Measurements from ENCODE around the gene RAB25.
"Not testable (repeated sequence)": the region's sequence is repeated elsewhere in the genome, so short reads cannot be mapped to it uniquely, and the experiment has no call there.

Gene RAB25

DNA sequence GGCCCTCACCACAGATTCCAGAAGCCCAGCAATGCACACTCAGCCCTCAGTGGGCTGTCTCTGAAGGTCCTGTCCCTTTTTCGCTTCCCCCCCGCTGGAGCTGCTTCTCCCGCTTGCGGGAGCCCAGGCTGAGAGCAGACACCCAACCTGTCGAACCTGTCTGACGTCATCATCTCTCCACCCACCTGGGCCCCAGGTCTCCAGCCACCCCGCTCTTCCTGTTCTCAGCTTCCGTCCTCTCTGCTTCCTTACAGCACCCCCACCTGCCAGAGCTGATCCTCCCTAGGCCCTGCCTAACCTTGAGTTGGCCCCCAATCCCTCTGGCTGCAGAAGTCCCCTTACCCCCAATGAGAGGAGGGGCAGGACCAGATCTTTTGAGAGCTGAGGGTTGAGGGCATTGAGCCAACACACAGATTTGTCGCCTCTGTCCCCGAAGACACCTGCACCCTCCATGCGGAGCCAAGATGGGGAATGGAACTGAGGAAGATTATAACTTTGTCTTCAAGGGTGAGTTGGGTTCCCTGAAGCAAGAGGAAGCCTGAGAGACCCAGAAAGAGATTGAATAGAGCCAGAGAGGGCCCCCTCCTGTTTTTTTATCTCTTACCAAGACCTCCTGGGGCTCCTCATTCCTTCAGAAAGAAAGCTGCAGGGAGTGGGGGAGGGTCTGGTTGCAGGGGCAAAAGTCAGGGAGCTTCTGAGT lies at the start of gene RAB25:
TSS of gene RAB25 (plus strand) at position 224 of the 700 bp plus-strand sequence. CDS start at position 465, 241 bp downstream.
- no peak for DNase-seq

DNA sequence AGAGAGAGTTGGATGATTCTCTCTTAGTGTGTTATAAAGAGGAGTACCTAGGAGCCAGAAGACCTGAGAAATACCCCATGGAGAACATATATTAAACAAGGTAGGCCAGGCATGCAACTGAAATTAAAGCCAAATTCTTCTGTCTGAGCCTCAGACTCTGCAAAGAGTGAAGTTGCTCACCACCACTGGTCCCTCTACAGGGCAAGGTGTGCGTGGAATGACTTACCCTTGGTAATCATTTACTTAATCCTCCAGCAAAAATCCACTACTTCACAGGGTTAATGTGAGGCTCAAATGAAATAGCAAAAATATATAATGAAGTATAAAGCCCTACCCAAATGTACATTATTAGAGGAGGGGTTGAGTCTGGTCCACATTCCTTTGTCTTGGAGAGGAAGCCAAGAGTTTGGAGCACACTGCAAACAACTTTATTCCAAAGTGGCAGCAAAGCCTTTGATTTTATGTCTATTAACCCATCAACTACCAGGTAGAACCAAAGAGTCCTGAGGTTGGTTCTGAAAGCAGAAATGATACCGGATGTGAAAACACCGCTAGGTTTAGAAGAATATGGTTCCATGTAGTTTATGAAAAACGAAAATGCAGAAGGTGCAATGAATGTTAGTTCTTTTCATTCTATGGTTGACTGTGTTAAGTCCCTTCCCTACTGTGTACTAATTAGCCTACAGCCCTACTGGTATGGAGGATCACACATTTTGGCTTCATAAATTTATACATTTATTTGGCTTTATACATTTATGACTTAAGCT lies 48.7 kb upstream of the RAB25 start:
- no peak for DNase-seq

DNA sequence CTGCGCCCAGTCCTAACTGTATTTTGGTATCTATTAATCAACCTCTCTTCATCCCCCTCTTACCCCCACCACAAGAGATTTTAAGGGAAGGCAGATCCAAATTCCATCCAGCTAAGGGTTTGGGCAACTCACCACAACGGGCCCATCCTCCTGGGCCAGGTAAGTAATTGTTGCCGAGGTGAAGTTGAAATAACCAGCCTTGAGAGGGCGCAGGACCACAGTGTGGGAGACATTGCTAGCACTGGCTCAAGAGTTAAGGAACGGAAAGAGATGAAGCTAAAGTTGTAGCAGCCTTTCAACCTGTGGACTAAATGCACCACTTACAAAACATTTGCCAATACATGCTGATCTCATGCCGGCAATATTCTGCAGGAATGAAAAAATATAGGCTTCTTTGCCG lies 46.1 kb upstream of the RAB25 start:
- DNase-seq, result no peak

DNA sequence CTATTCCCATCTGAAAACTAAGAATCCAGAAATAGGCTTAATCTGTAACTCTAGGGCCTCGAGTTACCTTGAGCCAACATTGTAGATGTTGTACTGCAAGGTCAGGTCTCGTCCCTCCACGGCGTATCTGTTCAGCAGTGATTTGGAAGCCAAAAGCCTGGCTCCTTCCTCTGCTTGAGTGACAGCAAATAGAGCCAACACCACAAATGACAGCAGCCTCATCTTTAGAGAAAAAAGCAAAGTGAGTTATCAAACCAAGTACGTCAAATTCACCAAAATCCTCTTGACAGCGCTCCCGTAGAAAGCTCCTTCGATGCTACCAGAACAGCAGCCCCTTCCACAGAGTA lies 41.0 kb upstream of the RAB25 start:
- DNase-seq, result no peak

DNA sequence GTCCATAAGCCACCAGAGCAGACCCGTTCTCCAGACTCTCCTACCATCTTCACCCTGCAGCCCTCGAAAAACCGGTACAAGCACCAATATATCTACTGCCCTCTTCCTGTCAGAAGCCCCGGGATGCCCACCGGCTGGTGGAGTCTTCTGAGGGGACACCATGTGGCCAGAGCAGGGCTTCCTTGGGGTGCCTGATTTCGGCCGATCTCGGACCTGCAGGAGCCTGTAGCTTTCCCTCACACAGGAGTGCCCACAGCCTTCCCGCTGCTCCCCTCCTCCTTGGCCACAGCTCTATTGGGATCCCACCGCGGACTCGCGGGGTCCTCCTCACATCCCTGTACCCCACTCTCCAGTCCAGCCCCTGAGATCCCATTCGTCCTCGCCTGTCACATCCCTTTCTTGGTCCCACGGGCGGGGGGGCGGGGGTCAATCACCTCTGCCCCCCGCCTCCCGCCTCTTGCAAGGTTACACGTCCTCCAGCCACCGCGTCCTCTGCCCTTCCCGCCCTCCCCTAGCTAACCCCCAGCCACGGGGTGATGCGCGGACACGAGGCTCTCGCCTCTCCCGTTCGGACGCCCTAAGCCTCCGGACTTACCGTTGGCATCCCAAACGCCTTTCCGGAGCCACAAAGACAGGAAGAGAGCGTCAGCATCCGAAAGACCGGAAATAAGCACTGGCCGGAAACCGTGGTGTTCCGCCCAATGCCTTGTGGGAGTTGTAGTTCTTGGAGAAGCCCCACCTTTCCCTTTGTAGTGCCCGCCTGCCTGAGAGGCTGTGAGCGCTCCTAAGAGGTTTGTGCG lies 40.5 kb upstream of the RAB25 start, which contains the start of gene SSR2:
TSS of gene SSR2 (minus strand) at position 659 of the 800 bp plus-strand sequence. CDS start 784 bp downstream, outside the sequence.
- DNase-seq, result peak; percentile 80 to 87

DNA sequence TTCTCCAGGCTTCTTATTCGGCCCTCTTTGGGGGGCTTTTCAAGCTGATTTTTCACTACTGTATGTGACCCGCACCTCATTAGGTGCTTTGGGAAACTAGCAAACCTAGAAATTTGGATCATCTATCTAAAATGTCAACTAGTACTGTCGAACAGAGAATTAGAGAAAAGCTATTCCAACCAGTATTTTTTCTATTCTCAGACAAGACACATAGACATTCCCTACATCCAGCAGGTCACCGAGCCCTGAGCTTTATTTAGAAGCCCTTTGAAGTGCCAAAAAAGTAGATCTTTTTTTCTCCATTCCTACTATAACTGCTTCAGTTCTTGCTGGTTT lies 39.9 kb upstream of the RAB25 start:
- DNase-seq, result no peak

DNA sequence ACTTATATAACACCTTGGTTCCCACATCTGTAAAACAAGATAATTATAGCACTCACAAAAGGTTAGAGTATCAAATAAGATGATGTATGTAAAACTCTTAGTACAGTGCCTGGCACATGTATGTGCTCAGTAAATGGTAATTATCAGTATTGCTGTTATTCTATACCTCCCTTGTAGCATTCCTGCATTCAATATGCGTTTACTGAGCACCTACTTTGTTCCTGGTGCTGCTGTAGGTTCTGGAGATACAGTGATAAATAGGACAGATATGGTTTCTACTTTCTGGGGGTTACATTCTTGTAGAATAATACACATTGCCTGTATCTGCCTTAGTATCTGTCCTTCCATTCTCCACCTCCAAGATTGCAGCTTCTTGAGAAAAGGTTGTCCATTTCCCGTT lies 39.0 kb upstream of the RAB25 start:
- DNase-seq, result no peak

DNA sequence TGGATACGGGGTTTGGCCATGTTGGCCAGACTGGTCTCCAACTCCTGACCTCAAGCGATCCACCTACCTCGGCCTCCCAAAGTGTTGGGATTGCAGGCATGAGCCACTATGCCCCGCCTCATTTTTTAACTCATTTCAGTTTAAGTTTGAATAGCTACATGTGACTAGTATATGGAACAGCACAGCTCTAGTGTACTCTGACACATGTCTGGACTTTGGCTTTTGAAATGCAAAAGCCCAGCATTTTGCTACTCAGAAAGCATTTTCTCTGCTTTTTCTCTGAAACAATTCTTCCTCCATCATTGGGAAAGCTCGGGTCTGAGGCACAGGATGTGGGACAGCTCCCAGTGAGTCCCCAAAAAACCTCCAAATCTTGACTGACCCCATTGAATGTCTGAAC lies 36.2 kb upstream of the RAB25 start:
- DNase-seq, result no peak

DNA sequence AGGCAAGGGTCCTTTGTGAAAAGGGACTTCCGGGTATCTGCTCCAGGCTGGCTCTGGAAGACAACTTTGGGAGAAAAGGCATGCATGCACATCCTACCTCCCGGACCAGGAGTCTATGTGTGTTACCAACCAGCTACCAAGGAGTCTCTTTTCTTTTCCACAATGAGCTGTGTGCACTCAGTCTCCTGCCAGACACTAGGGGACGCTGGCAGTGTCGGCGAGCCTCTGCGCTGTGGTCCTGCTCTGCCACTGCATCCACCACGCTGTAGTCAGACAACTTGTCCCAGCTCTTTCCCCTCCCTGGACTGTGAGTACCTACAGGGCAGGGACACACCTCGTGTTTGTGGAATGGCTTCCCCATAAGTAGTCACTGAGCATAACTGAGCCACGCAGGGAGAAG lies 35.1 kb upstream of the RAB25 start:
- DNase-seq, result peak; percentile 21 to 44

DNA sequence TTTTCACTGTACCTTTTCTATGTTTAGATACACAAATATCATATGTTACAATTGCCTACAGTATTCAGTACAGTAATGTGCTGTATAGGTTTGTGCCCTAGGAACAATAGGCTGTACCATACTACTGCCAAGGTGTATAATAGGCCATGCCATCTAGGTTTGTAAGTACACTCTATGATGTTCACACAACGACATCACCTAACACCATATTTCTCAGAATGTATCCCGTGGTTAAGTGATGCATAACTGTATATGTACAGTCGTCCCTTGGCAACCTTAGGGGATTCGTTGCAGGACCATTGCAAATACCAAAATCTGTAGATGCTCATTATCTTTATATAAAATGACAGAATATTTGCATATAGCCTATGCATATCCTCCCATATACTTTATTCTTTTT lies 34.4 kb upstream of the RAB25 start:
- DNase-seq, result no peak

DNA sequence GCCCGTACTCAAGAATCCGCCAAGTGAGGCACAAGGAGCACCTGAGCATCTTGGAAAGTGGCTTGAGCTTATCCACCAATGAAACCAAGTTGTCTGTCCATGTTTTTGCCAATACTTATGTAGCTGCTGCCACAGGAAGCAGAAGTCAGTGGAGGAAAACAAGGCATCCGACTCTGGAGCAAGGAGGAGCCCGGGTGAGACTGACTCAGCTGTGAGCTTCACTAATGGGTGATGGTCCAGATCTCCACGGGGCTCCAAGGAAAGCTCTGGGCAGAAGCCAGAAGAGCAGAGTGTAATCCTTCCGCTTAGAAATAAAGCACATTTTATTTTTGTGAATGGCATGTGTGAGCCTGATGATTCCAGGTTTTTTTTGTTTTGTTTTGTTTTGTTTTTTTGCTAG lies 27.9 kb upstream of the RAB25 start:
- DNase-seq, result no peak

DNA sequence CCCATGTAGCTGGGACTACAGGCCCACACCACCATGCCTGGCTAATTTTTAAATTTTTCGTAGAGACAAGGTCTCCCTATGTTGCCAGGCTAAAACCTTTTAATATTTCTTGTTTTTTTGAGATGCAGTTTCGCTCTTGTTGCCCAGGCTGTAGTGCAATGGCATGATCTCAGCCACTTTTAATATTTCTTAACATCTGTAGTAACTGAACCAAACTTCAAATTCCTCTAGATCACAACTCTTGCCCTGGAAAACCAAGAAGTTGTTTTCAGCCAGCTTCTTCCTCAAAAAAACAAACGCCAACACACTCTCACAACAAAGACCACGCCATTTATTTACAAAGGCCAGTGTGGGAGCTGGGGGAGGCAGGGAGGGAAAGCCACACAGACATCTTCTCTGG lies 26.0 kb upstream of the RAB25 start:
- not testable (repeated sequence) for DNase-seq

DNA sequence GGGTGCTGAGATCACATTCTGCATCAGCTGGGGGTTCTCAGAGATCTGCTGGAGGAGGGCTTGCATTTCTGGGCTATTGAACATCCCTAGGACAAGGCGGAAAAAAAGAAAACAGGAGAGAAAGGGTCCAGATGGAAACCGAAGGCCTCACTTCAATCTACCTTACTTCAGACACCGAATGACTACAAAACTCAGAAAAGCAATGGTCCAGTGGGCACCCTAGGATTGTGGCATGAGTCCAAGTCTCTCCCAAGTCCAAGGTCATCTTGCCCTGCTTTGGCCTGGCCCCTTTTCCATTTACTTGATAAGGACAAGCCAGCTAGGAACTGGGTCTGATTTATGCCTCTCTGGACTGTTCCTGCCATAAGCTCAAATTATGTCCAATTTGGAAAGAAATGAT lies 18.1 kb upstream of the RAB25 start:
- no peak for DNase-seq

DNA sequence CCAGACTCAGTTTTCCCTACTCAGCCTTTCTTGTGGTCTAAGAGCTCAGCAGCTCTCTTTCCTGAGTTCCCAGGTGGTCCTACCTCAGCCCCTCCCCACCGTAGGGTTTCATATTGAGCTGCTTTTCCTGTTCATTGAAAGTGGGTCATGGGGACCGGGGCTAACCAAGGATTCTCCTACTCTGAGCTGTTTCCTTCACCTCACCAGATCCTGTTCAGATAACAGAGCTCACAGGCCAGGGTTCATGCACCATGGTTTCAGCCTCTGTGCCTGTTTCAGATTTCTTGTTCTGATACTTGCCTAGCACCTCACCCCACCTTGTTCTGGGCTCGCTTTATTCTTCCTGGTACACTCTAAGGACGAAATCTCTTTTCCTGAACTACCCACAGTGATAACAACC lies 15.9 kb upstream of the RAB25 start:
- DNase-seq, result no peak

DNA sequence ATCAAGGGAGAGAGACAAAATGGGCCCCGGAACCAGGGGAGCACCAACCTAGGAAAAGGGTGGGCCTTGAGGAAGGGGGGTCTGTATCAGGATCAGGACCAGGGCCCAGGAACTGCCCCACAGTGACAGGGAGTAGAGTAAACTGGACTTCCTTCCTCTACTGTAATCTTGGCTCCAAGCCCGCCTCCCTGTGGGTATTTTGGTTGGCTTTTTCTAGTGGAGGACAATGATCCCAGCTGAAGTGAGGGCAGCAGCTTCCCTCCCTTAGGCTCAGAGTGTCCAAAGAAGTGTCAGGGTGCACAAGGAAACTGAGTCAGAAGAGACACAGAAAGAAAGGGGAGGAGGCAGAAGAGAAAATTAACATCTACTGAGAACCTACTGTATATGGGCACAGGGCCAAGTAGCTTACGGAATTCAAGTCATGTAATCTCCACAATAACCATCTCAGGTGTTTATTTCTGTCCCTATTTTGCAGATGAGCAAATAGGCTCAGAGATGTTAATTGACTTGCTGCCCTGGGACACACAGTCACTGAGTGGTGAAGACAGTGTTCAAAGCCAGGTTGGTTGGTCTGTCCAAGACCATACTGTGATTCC lies 12.2 kb upstream of the RAB25 start:
- no peak for DNase-seq

DNA sequence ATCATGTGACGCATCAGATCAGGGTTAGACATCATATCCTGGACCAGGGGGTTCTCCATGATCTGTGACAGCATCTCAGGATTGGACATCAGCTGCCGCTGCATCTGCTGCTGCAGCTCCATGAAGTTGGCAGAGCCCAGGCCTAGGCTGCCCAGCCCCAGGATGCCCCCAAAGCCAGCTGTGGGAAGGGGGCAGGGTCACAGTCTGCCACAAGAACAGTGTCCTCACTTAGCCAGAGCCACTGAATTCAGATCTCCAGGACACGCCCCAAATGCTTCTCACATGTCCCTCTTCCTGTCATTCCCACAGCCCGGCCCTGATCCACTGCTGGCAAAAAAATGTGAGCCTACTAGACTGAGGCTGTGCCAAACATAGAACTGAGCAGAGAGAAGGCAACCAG lies 10.6 kb upstream of the RAB25 start:
- no peak for DNase-seq

DNA sequence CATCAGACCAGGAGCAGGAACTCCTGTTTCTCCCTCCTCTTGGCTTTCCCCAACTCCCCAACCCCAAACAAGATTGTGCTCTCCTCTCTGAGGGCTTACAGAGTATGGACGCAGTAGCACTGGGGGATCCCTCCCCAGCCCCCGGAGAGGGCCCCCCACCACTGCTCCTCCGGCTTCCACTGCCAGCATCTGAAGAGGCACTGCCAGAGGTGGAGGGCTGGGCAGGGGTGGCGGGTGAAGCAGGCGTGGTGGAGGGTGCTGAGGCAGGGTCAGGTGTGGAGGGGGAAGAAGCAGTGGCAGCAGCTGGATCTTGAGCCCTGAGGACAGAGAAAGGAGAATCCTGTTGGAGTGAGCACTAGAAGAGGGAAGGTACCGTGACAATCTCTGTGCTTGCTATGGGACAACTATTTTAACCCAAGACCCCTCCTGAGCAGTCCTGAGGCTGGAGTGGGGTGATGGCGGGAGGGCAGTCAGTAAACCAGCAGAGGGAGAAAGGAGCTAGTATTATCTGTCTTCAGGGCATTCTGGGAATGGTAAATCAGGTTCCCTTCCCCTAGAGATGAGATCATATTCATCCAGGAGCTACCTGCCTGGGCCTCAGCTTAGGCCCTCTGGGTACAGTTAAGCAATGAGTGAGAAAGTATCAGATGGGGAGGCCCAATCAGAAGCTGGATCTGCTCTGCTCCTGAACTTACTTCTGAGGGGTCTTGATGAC lies 9.8 kb upstream of the RAB25 start:
- no peak for DNase-seq

DNA sequence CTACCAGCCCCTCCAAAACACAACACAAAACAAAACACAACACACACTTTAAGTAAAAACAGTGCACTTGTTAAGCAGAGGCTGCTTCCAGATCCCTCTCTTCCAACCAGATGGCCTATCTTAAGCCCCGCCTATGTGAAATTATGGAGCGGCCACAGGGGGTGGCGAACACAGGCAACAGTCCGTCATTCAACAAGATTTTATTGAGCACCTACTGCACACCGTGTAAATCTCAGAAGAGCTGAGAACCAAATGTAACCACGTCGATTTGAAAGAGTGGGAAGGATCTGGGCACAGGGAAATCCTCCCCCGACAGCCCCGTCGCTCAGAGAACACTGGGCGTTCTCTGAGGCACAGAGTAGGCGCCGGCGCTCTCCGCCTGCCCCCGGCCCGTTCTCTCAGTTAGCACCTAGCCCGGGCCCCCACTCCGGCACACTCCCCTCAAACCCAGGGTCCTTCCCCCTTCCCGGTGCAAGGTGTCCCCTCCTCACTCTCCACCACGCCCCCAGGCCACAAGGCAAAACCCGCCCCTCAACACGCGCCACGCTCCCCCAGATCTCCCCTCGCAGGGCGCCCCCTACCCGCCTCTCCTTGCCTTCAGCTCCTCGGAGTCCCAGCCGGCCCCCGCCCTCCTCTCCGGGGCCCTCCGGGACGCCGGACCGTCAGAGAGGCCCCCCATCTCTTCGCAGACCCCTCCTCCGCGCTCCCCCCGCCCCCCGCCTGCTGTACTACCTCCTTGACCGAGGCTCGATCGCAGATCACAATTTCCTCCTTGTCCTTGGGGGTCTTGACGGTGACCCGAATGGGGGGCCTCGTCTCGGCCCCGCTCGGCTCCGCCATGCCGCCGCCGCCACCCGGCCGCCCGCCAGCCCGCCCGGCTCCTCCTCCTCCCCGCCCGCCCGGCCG lies 7.8 kb upstream of the RAB25 start:
- DNase-seq, result peak; percentile 67 to 75

DNA sequence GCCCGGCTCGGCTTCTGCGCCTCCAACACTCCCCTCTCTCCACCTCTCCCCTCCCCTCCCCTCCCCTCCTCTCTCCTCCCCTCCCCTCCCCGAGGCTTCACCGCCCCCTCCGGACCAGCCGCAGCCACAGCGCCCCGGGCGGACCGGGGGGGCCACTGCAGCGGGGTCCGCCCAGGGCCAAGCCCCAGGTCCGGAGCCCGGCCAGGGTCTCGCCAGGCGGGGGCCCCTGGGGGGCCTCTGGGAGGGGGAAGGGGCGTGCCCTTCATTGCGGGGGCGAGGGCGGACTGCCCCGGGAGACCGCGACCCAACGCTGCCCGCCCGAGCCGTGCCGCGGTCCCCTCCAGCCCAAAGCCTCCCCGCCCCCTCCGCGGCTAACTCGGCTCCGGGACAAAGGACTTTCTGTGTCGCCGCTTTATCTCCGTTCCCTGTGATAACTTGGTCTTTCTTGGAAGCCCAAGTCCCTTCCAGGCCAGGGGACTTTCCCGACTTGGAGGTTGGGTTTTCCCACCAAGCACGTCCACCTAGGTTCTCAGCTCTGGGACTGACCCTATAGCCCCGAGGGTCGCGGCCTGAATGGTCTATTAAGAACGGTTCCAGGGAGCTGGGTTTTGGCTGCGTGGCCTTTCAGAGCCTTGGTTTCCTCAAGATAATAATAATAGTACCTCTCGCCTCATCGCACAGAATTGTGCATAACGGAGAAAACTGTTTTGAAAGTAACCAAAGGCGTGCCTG lies 7.0 kb upstream of the RAB25 start, which contains the start of gene UBQLN4:
TSS of gene UBQLN4 (minus strand) at position 31 of the 732 bp plus-strand sequence. CDS start 97 bp downstream, outside the sequence.
- DNase-seq, result peak; percentile 84 to 86

DNA sequence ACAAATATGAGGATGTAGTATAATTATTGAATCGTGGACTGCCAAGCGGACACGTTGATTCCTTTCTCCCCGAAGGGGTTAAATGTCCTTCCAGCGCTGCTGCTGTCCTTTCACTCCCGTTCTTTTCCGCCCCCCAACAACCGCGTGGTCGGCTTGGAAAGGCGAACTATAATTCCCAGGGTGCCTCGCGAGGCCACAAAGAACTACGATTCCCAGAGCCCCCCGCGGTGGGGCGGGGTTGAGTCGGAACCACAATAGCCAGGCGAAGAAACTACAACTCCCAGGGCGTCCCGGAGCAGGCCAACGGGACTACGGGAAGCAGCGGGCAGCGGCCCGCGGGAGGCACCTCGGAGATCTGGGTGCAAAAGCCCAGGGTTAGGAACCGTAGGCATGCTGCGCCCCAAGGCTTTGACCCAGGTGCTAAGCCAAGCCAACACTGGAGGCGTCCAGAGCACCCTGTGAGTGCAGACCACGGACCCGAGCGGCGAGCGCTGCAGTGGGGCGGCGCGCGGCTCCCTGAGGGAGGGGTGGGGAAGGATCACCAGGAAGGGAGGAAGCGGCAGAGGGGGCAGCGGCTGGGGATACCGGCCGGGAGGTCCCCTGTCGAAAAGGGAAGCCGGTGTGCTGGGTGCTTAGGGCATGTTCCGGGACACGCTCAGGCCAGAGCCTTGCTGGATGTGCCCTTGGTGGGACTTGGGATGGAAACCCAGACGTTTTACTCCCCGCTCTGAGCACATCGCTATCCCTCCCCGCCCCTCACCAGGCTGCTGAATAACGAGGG lies 6.3 kb upstream of the RAB25 start, which contains the start of gene LAMTOR2:
TSS of gene LAMTOR2 (plus strand) at position 283 of the 781 bp plus-strand sequence. CDS start at position 391, 108 bp downstream.
- DNase-seq, result peak; percentile 98

Measured in activated CD4-positive, alpha-beta T cell treated with anti-CD3 and anti-CD28 coated beads, Interleukin-2, amount 50 U/mL, for 48 hours (primary cell).